GM23248 (cell line): ENCODE data around the gene ERC2.

Source experiments
- EZH2 ChIP-seq: fragments of 200-600 bp; sonication (generic); IDR thresholded peaks from 2 replicates; pipeline ENCODE4 v1.6.1; 2018; ENCODE audit warnings: antibody characterized with exemption, mild to moderate bottlenecking; ENCODE audit not compliant: insufficient read depth, poor library complexity, severe bottlenecking
- EZH2phosphoT487 ChIP-seq: fragments of 200-600 bp; sonication (generic); IDR thresholded peaks from 2 replicates; pipeline ENCODE4 v1.6.1; 2018; ENCODE audit warnings: antibody characterized with exemption, moderate library complexity, mild to moderate bottlenecking, low read depth; ENCODE audit not compliant: insufficient read depth

DNA sequence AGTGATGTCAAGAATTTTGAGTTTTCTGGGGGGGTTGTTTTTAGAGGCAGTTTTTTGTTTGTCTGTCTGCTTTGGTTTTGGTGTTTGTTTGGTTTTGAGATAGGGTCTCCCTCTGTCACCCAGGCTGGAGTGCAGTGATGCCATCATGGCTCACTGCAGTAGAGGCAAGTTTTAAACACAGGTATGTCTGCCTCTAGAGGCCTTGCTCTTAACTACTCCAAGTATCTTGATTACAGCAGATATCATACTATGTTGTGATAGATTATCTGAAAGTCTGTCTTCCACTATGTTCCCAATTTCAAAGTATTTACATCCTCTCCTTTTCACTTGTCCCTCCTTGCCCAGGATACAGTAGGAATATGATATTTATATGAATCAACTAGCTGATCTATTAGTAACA is 57.7 kb downstream of the ERC2 start:
- TF ChIP-seq EZH2 = no peak
- TF ChIP-seq EZH2phosphoT487 = no peak
